ENCODE data around the gene EHBP1.

The EHBP1 gene

GRCh38 chr2:62894966-62895631 lies 189.6 kb downstream of the EHBP1 start:
- DNase-seq: no peak

- no peak for DNase-seq
These were observed 190.1 kb downstream of the EHBP1 start for GRCh38 chr2:62895632-62896009.

- no peak for DNase-seq
These were observed 191.8 kb downstream of the EHBP1 start for GRCh38 chr2:62897187-62897827.

GRCh38 chr2:62904344-62904743 lies 198.8 kb downstream of the EHBP1 start:
- no peak for DNase-seq

GRCh38 chr2:62908145-62908544 lies 202.6 kb downstream of the EHBP1 start:
- no peak for DNase-seq

- DNase-seq: no peak
These were observed 207.8 kb downstream of the EHBP1 start for GRCh38 chr2:62913311-62913710.

GRCh38 chr2:62919041-62919440 lies 213.5 kb downstream of the EHBP1 start:
- DNase-seq: no peak

GRCh38 chr2:62920070-62920469 lies 214.6 kb downstream of the EHBP1 start:
- DNase-seq: peak in 1 of 2 experiments; percentile 14

GRCh38 chr2:62923242-62923641 lies 217.7 kb downstream of the EHBP1 start:
- DNase-seq: no peak

- no peak for DNase-seq
These were observed 218.4 kb downstream of the EHBP1 start for GRCh38 chr2:62923881-62924280.

- no peak for DNase-seq
These were observed 222.5 kb downstream of the EHBP1 start for GRCh38 chr2:62928015-62928414.

- peak in 1 of 2 experiments; percentile 8 for DNase-seq
These were observed 226.0 kb downstream of the EHBP1 start for GRCh38 chr2:62931536-62931935.

- DNase-seq: no peak
These were observed 227.9 kb downstream of the EHBP1 start for GRCh38 chr2:62933398-62933917.

- DNase-seq: no peak
These were observed 229.0 kb downstream of the EHBP1 start for GRCh38 chr2:62934517-62934916.

- no peak for DNase-seq
These were observed 232.6 kb downstream of the EHBP1 start for GRCh38 chr2:62938126-62938525.

GRCh38 chr2:62939735-62940491 lies 234.4 kb downstream of the EHBP1 start:
- DNase-seq: peak in 1 of 2 experiments; percentile 23

GRCh38 chr2:62940697-62941096 lies 235.2 kb downstream of the EHBP1 start:
- DNase-seq: no peak

GRCh38 chr2:62941413-62941812 lies 235.9 kb downstream of the EHBP1 start:
- no peak for DNase-seq

- no peak for DNase-seq
These were observed 238.8 kb downstream of the EHBP1 start for GRCh38 chr2:62944362-62944761.

- no peak for DNase-seq
These were observed 241.9 kb downstream of the EHBP1 start for GRCh38 chr2:62947403-62947802.

- DNase-seq: no peak
These were observed 251.1 kb downstream of the EHBP1 start for GRCh38 chr2:62956651-62957050.

- no peak for DNase-seq
These were observed 252.7 kb downstream of the EHBP1 start for GRCh38 chr2:62958206-62958605.

- no peak for DNase-seq
These were observed 258.5 kb downstream of the EHBP1 start for GRCh38 chr2:62964050-62964449.

- DNase-seq: no peak
These were observed 259.2 kb downstream of the EHBP1 start for GRCh38 chr2:62964671-62965070.
